Activated CD4-positive, alpha-beta T cell treated with anti-CD3 and anti-CD28 coated beads, Interleukin-2, amount 10 ng/mL, durations not matched to agents 24 days and 14 days (primary cell): ENCODE data around the gene PHYKPL. TPM values are rescaled to one million over a fixed set of nuclear protein-coding genes. Genes with fewer than 3 reads are reported as not detected.

Source experiments
- DNase-seq: peaks from one replicate; pipeline ENCODE4 v3.0.0; 2022
- H3K27ac Mint-ChIP-seq: one replicate; pipeline ENCODE4 v1.8.0; 2022; ENCODE audit warnings: mild to moderate bottlenecking, mixed read lengths
- H3K27me3 Mint-ChIP-seq: one replicate; pipeline ENCODE4 v1.8.0; 2022; ENCODE audit warnings: mixed read lengths
- H3K36me3 Mint-ChIP-seq: one replicate; pipeline ENCODE4 v1.8.0; 2022; ENCODE audit warnings: low read depth, mild to moderate bottlenecking, mixed read lengths
- H3K4me1 Mint-ChIP-seq: one replicate; pipeline ENCODE4 v1.8.0; 2021; ENCODE audit warnings: mixed read lengths
- H3K4me3 Mint-ChIP-seq: one replicate; pipeline ENCODE4 v1.8.0; 2022; ENCODE audit warnings: mild to moderate bottlenecking, moderate library complexity, mixed read lengths
- H3K9me3 Mint-ChIP-seq: one replicate; pipeline ENCODE4 v1.8.0; 2021; ENCODE audit warnings: mixed read lengths
- intact Hi-C: fragments of 100-400 bp; cut with micrococcal nuclease; formaldehyde crosslinking; loops from one replicate; pipeline ENCODE4 v1.15.1; 2023
- total RNA-seq: library from RNA; stranded (reverse); gene quantifications from 2 replicates; pipeline ENCODE4 v1.2.3, GENCODE V29; 2022

PHYKPL gene
- total RNA-seq, 1 donor from 2014 or later: 77.8 TPM

GRCh38 chr5:178208540-178209227 is 23.9 kb downstream of the PHYKPL start:
- peaks cover 28% of the 10 kb centered on the region for H3K4me1 Mint-ChIP-seq
- DNase-seq: no peak
- H3K27me3 Mint-ChIP-seq: peaks cover 2% of the 10 kb centered on the region
- intact Hi-C loops: loop anchor here (5.0 kb wide), 1 partner anchor 1414 kb away; the partner anchor contains the start of gene HNRNPH1
- no peaks in the 10 kb centered on the region for H3K9me3 Mint-ChIP-seq
- H3K4me3 Mint-ChIP-seq: no peak overlapping the region
- H3K36me3 Mint-ChIP-seq: peaks cover 82% of the 10 kb centered on the region
- no peak overlapping the region for H3K27ac Mint-ChIP-seq

- DNase-seq: peak; percentile 57
- intact Hi-C loops: loop anchor here (5.0 kb wide), 1 partner anchor 1414 kb away; the partner anchor contains the start of gene HNRNPH1
- Mint-ChIP-seq H3K4me1 (peaks cover 28% of the 10 kb centered on the region), H3K9me3 (no peaks in the 10 kb centered on the region), H3K27ac (peak overlapping the region; percentile 65), H3K4me3 (peak overlapping the region; percentile 50), H3K27me3 (peaks cover 2% of the 10 kb centered on the region), H3K36me3 (peaks cover 74% of the 10 kb centered on the region)
These were observed 24.7 kb downstream of the PHYKPL start for GRCh38 chr5:178207917-178208280.

- H3K4me3 Mint-ChIP-seq: peak overlapping the region; percentile 90
- H3K9me3 Mint-ChIP-seq: no peaks in the 10 kb centered on the region
- peaks cover 2% of the 10 kb centered on the region for H3K27me3 Mint-ChIP-seq
- peak; percentile 58 for DNase-seq
- intact Hi-C loops: loop anchor here (5.0 kb wide), 1 partner anchor 1415 kb away; the partner anchor contains the start of gene HNRNPH1
- H3K36me3 Mint-ChIP-seq: peaks cover 71% of the 10 kb centered on the region
- peaks cover 28% of the 10 kb centered on the region for H3K4me1 Mint-ChIP-seq
- peak overlapping the region; percentile 81 for H3K27ac Mint-ChIP-seq
These were observed 25.3 kb downstream of the PHYKPL start for GRCh38 chr5:178207183-178207916.

- H3K4me1 Mint-ChIP-seq: peaks cover 28% of the 10 kb centered on the region
- no peaks in the 10 kb centered on the region for H3K9me3 Mint-ChIP-seq
- intact Hi-C loops: loop anchor here (5.0 kb wide), 1 partner anchor 1416 kb away; the partner anchor contains the start of gene HNRNPH1
- peak overlapping the region; percentile 81 for H3K27ac Mint-ChIP-seq
- H3K4me3 Mint-ChIP-seq: peak overlapping the region; percentile 90
- peak; percentile 70 for DNase-seq
- H3K27me3 Mint-ChIP-seq: peaks cover 2% of the 10 kb centered on the region
- H3K36me3 Mint-ChIP-seq: peaks cover 62% of the 10 kb centered on the region
These were observed 26.2 kb downstream of the PHYKPL start for GRCh38 chr5:178206166-178207101.

- Mint-ChIP-seq H3K36me3 (peaks cover 57% of the 10 kb centered on the region), H3K4me3 (peak overlapping the region; percentile 90)
These were observed 26.9 kb downstream of the PHYKPL start for GRCh38 chr5:178205749-178206047.

GRCh38 chr5:178204935-178205748 is 27.5 kb downstream of the PHYKPL start:
- H3K36me3 Mint-ChIP-seq: peaks cover 51% of the 10 kb centered on the region
- H3K4me1 Mint-ChIP-seq: peaks cover 28% of the 10 kb centered on the region
- peak; percentile 94 for DNase-seq
- H3K27ac Mint-ChIP-seq: peak overlapping the region; percentile 81
- peaks cover 2% of the 10 kb centered on the region for H3K27me3 Mint-ChIP-seq
- peak overlapping the region; percentile 90 for H3K4me3 Mint-ChIP-seq
- H3K9me3 Mint-ChIP-seq: no peaks in the 10 kb centered on the region
- intact Hi-C loops: loop anchor here (1.0 to 5.0 kb wide), 4 partner anchors 28 to 1417 kb away; partner anchors contain the start of genes HNRNPH1, NHP2, PHYKPL and RMND5B

More at GRCh38 chr5:178205749-178206047, 26.9 kb downstream of the PHYKPL start:
- intact Hi-C loops: loop anchor here (2.0 to 5.0 kb wide), 2 partner anchors 27 to 1417 kb away; partner anchors contain the start of genes HNRNPH1 and PHYKPL
- H3K4me1 Mint-ChIP-seq: peaks cover 28% of the 10 kb centered on the region
- H3K27ac Mint-ChIP-seq: peak overlapping the region; percentile 81
- DNase-seq: no peak
- no peaks in the 10 kb centered on the region for H3K9me3 Mint-ChIP-seq
- H3K27me3 Mint-ChIP-seq: peaks cover 2% of the 10 kb centered on the region

GRCh38 chr5:178204182-178204934 is 28.2 kb downstream of the PHYKPL start, which contains the start of gene HNRNPAB:
Gene HNRNPAB, plus strand, starts transcription at chr5:178204533. Its CDS starts 305 bp downstream, at chr5:178204838.
- peak; percentile 99 for DNase-seq

GRCh38 chr5:178203670-178204181 is 28.9 kb downstream of the PHYKPL start:
- H3K4me3 Mint-ChIP-seq: peak overlapping the region; percentile 98
- peaks cover 37% of the 10 kb centered on the region for H3K36me3 Mint-ChIP-seq
- H3K27me3 Mint-ChIP-seq: peaks cover 2% of the 10 kb centered on the region
- DNase-seq: no peak
- no peaks in the 10 kb centered on the region for H3K9me3 Mint-ChIP-seq
- intact Hi-C loops: loop anchor here (1.0 to 2.0 kb wide), 3 partner anchors 29 to 72 kb away; partner anchors contain the start of genes NHP2, PHYKPL and RMND5B
- H3K4me1 Mint-ChIP-seq: peaks cover 20% of the 10 kb centered on the region
- peak overlapping the region; percentile 99 for H3K27ac Mint-ChIP-seq

More at GRCh38 chr5:178204182-178204934, 28.2 kb downstream of the PHYKPL start, which contains the start of gene HNRNPAB:
- H3K36me3 Mint-ChIP-seq: peaks cover 44% of the 10 kb centered on the region
- peak within 1 kb of the TSS; percentile 98 for H3K4me3 Mint-ChIP-seq
- H3K9me3 Mint-ChIP-seq: no peaks in the 10 kb centered on the region
- H3K27me3 Mint-ChIP-seq: peaks cover 2% of the 10 kb centered on the region
- H3K4me1 Mint-ChIP-seq: peaks cover 26% of the 10 kb centered on the region
- intact Hi-C loops: loop anchor here (1.0 to 2.0 kb wide), 3 partner anchors 28 to 73 kb away; partner anchors contain the start of genes NHP2, PHYKPL and RMND5B
- H3K27ac Mint-ChIP-seq: peak within 1 kb of the TSS; percentile 99

- no peak overlapping the region for H3K27ac Mint-ChIP-seq
- H3K9me3 Mint-ChIP-seq: no peaks in the 10 kb centered on the region
- peaks cover 27% of the 10 kb centered on the region for H3K36me3 Mint-ChIP-seq
- no peak for DNase-seq
- H3K4me1 Mint-ChIP-seq: peaks cover 15% of the 10 kb centered on the region
- H3K4me3 Mint-ChIP-seq: no peak overlapping the region
- peaks cover 5% of the 10 kb centered on the region for H3K27me3 Mint-ChIP-seq
- intact Hi-C loops: no loop called here
These were observed 30.1 kb downstream of the PHYKPL start for GRCh38 chr5:178202541-178202940.

- no peak overlapping the region for H3K27ac Mint-ChIP-seq
- intact Hi-C loops: no loop called here
- DNase-seq: no peak
- peaks cover 5% of the 10 kb centered on the region for H3K27me3 Mint-ChIP-seq
- peaks cover 20% of the 10 kb centered on the region for H3K36me3 Mint-ChIP-seq
- peak overlapping the region; percentile 11 for H3K4me3 Mint-ChIP-seq
- peaks cover 13% of the 10 kb centered on the region for H3K4me1 Mint-ChIP-seq
- no peaks in the 10 kb centered on the region for H3K9me3 Mint-ChIP-seq
These were observed 30.7 kb downstream of the PHYKPL start for GRCh38 chr5:178201927-178202235.

GRCh38 chr5:178201221-178201926 is 31.2 kb downstream of the PHYKPL start:
- H3K9me3 Mint-ChIP-seq: no peaks in the 10 kb centered on the region

More at GRCh38 chr5:178201221-178201926, 31.2 kb downstream of the PHYKPL start:
- no peak overlapping the region for H3K27ac Mint-ChIP-seq
- H3K4me1 Mint-ChIP-seq: peaks cover 10% of the 10 kb centered on the region
- no peak for DNase-seq
- peaks cover 15% of the 10 kb centered on the region for H3K36me3 Mint-ChIP-seq
- peaks cover 5% of the 10 kb centered on the region for H3K27me3 Mint-ChIP-seq
- intact Hi-C loops: no loop called here
- no peak overlapping the region for H3K4me3 Mint-ChIP-seq
